Activated CD4-positive, alpha-beta T cell treated with anti-CD3 and anti-CD28 coated beads, Interleukin-2, amount 10 ng/mL, durations not matched to agents 24 days and 14 days (primary cell): Measurements from ENCODE around the gene ANGPTL7. TPM values are rescaled to one million over a fixed set of nuclear protein-coding genes. Genes with fewer than 3 reads are reported as not detected.

Experiments
- DNase-seq: peaks from one replicate; pipeline ENCODE4 v3.0.0; 2022
- H3K27ac Mint-ChIP-seq: one replicate; pipeline ENCODE4 v1.8.0; 2022; ENCODE audit warnings: mild to moderate bottlenecking, mixed read lengths
- H3K27me3 Mint-ChIP-seq: one replicate; pipeline ENCODE4 v1.8.0; 2022; ENCODE audit warnings: mixed read lengths
- H3K36me3 Mint-ChIP-seq: one replicate; pipeline ENCODE4 v1.8.0; 2022; ENCODE audit warnings: low read depth, mild to moderate bottlenecking, mixed read lengths
- H3K4me1 Mint-ChIP-seq: one replicate; pipeline ENCODE4 v1.8.0; 2021; ENCODE audit warnings: mixed read lengths
- H3K4me3 Mint-ChIP-seq: one replicate; pipeline ENCODE4 v1.8.0; 2022; ENCODE audit warnings: mild to moderate bottlenecking, moderate library complexity, mixed read lengths
- H3K9me3 Mint-ChIP-seq: one replicate; pipeline ENCODE4 v1.8.0; 2021; ENCODE audit warnings: mixed read lengths
- intact Hi-C: fragments of 100-400 bp; cut with micrococcal nuclease; formaldehyde crosslinking; loops from one replicate; pipeline ENCODE4 v1.15.1; 2023
- total RNA-seq: library from RNA; stranded (reverse); gene quantifications from 2 replicates; pipeline ENCODE4 v1.2.3, GENCODE V29; 2022

The ANGPTL7 gene
- total RNA-seq, 1 donor from 2014 or later, result not detected

GRCh38 chr1:11198257-11198656 lies 9.1 kb downstream of the ANGPTL7 start:
- no peaks in the 10 kb centered on the region for H3K4me1 Mint-ChIP-seq
- peaks cover 33% of the 10 kb centered on the region for H3K36me3 Mint-ChIP-seq
- intact Hi-C loops, result no loop called here
- no peak overlapping the region for H3K27ac Mint-ChIP-seq
- no peaks in the 10 kb centered on the region for H3K27me3 Mint-ChIP-seq
- no peak for DNase-seq
- H3K4me3 Mint-ChIP-seq, result no peak overlapping the region
- H3K9me3 Mint-ChIP-seq, result no peaks in the 10 kb centered on the region

- no peaks in the 10 kb centered on the region for H3K4me1 Mint-ChIP-seq
- H3K27me3 Mint-ChIP-seq, result no peaks in the 10 kb centered on the region
- H3K27ac Mint-ChIP-seq, result no peak overlapping the region
- H3K4me3 Mint-ChIP-seq, result no peak overlapping the region
- intact Hi-C loops, result no loop called here
- no peak for DNase-seq
- peaks cover 38% of the 10 kb centered on the region for H3K36me3 Mint-ChIP-seq
- no peaks in the 10 kb centered on the region for H3K9me3 Mint-ChIP-seq
These were observed 9.9 kb downstream of the ANGPTL7 start for GRCh38 chr1:11198851-11199594.

- no peaks in the 10 kb centered on the region for H3K9me3 Mint-ChIP-seq
- peaks cover 38% of the 10 kb centered on the region for H3K36me3 Mint-ChIP-seq
- intact Hi-C loops, result no loop called here
- H3K27me3 Mint-ChIP-seq, result no peaks in the 10 kb centered on the region
- DNase-seq, result no peak
- no peak overlapping the region for H3K27ac Mint-ChIP-seq
- no peaks in the 10 kb centered on the region for H3K4me1 Mint-ChIP-seq
- H3K4me3 Mint-ChIP-seq, result no peak overlapping the region
These were observed 15.4 kb downstream of the ANGPTL7 start for GRCh38 chr1:11204396-11205190.

GRCh38 chr1:11207898-11208611 lies 18.9 kb downstream of the ANGPTL7 start:
- peaks cover 55% of the 10 kb centered on the region for H3K36me3 Mint-ChIP-seq
- no peak overlapping the region for H3K4me3 Mint-ChIP-seq
- H3K27me3 Mint-ChIP-seq, result no peaks in the 10 kb centered on the region
- intact Hi-C loops, result no loop called here
- DNase-seq, result no peak
- H3K9me3 Mint-ChIP-seq, result no peaks in the 10 kb centered on the region
- H3K4me1 Mint-ChIP-seq, result no peaks in the 10 kb centered on the region
- no peak overlapping the region for H3K27ac Mint-ChIP-seq

GRCh38 chr1:11211461-11211860 lies 22.3 kb downstream of the ANGPTL7 start:
- no peak for DNase-seq
- Mint-ChIP-seq H3K27ac (no peak overlapping the region), H3K4me1 (no peaks in the 10 kb centered on the region), H3K9me3 (no peaks in the 10 kb centered on the region), H3K27me3 (no peaks in the 10 kb centered on the region), H3K36me3 (peaks cover 62% of the 10 kb centered on the region), H3K4me3 (no peak overlapping the region)
- intact Hi-C loops, result no loop called here

- no peaks in the 10 kb centered on the region for H3K27me3 Mint-ChIP-seq
- no peaks in the 10 kb centered on the region for H3K4me1 Mint-ChIP-seq
- intact Hi-C loops, result no loop called here
- peaks cover 62% of the 10 kb centered on the region for H3K36me3 Mint-ChIP-seq
- DNase-seq, result no peak
- H3K27ac Mint-ChIP-seq, result no peak overlapping the region
- no peak overlapping the region for H3K4me3 Mint-ChIP-seq
- no peaks in the 10 kb centered on the region for H3K9me3 Mint-ChIP-seq
These were observed 22.9 kb downstream of the ANGPTL7 start for GRCh38 chr1:11211925-11212587.

- DNase-seq, result no peak
- Mint-ChIP-seq H3K4me1 (no peaks in the 10 kb centered on the region), H3K27ac (no peak overlapping the region), H3K27me3 (no peaks in the 10 kb centered on the region), H3K4me3 (no peak overlapping the region), H3K9me3 (no peaks in the 10 kb centered on the region), H3K36me3 (peaks cover 58% of the 10 kb centered on the region)
- intact Hi-C loops, result no loop called here
These were observed 25.7 kb downstream of the ANGPTL7 start for GRCh38 chr1:11214698-11215380.

GRCh38 chr1:11215381-11216005 lies 26.3 kb downstream of the ANGPTL7 start:
- H3K4me3 Mint-ChIP-seq, result no peak overlapping the region
- intact Hi-C loops, result no loop called here
- no peak overlapping the region for H3K27ac Mint-ChIP-seq
- H3K36me3 Mint-ChIP-seq, result peaks cover 59% of the 10 kb centered on the region
- no peaks in the 10 kb centered on the region for H3K27me3 Mint-ChIP-seq
- no peaks in the 10 kb centered on the region for H3K9me3 Mint-ChIP-seq
- no peak for DNase-seq
- H3K4me1 Mint-ChIP-seq, result no peaks in the 10 kb centered on the region

GRCh38 chr1:11216074-11216473 lies 26.9 kb downstream of the ANGPTL7 start:
- H3K27me3 Mint-ChIP-seq, result no peaks in the 10 kb centered on the region
- intact Hi-C loops, result no loop called here
- H3K9me3 Mint-ChIP-seq, result no peaks in the 10 kb centered on the region
- no peaks in the 10 kb centered on the region for H3K4me1 Mint-ChIP-seq
- H3K4me3 Mint-ChIP-seq, result no peak overlapping the region
- DNase-seq, result no peak
- H3K36me3 Mint-ChIP-seq, result peaks cover 53% of the 10 kb centered on the region
- H3K27ac Mint-ChIP-seq, result no peak overlapping the region

GRCh38 chr1:11227106-11228077 lies 38.2 kb downstream of the ANGPTL7 start:
- intact Hi-C loops, result no loop called here
- peaks cover 61% of the 10 kb centered on the region for H3K36me3 Mint-ChIP-seq
- H3K9me3 Mint-ChIP-seq, result no peaks in the 10 kb centered on the region
- peaks cover 15% of the 10 kb centered on the region for H3K4me1 Mint-ChIP-seq
- DNase-seq, result no peak
- peak overlapping the region; percentile 51 for H3K27ac Mint-ChIP-seq
- peak overlapping the region; percentile 11 for H3K4me3 Mint-ChIP-seq
- no peaks in the 10 kb centered on the region for H3K27me3 Mint-ChIP-seq

- Mint-ChIP-seq H3K4me1 (peaks cover 15% of the 10 kb centered on the region), H3K27me3 (no peaks in the 10 kb centered on the region), H3K9me3 (no peaks in the 10 kb centered on the region), H3K36me3 (peaks cover 65% of the 10 kb centered on the region), H3K27ac (no peak overlapping the region), H3K4me3 (no peak overlapping the region)
- intact Hi-C loops, result no loop called here
- no peak for DNase-seq
These were observed 40.0 kb downstream of the ANGPTL7 start for GRCh38 chr1:11229203-11229602.

- H3K9me3 Mint-ChIP-seq, result no peaks in the 10 kb centered on the region
- intact Hi-C loops, result no loop called here
- peaks cover 61% of the 10 kb centered on the region for H3K36me3 Mint-ChIP-seq
- no peak overlapping the region for H3K27ac Mint-ChIP-seq
- H3K4me1 Mint-ChIP-seq, result peaks cover 4% of the 10 kb centered on the region
- H3K27me3 Mint-ChIP-seq, result no peaks in the 10 kb centered on the region
- DNase-seq, result no peak
- H3K4me3 Mint-ChIP-seq, result no peak overlapping the region
These were observed 44.1 kb downstream of the ANGPTL7 start for GRCh38 chr1:11233208-11233607.
